Prostate gland (tissue), 2 donors: ENCODE measurements around the gene BATF3. TPM values are rescaled to one million over a fixed set of nuclear protein-coding genes. Genes with fewer than 3 reads are reported as not detected.

Experiments
- DNase-seq: peaks from one replicate; pipeline ENCODE4 v3.0.0-alpha.2; 2019; ENCODE audit warnings: low spot score
- H3K27ac ChIP-seq, 2 donors: fragments of 200-600 bp; sonication (generic); 2 replicates each; pipeline ENCODE4 v1.5.1; 2017 to 2019
- H3K27me3 ChIP-seq: fragments of 200-600 bp; sonication (generic); replicated peaks from 2 replicates; pipeline ENCODE4 v1.5.1; 2019; ENCODE audit not compliant: insufficient read depth
- H3K36me3 ChIP-seq, 2 donors: fragments of 200-600 bp; sonication (generic); 1 replicate in 1 of 2; 2 replicates in 1 of 2; pipeline versions ENCODE4 v1.5.1 to v1.8.1; 2017 to 2019
- H3K4me1 ChIP-seq: fragments of 200-600 bp; sonication (generic); replicated peaks from 2 replicates; pipeline ENCODE4 v1.5.1; 2019
- H3K4me3 ChIP-seq, 2 donors: fragments of 200-600 bp; sonication (generic); 2 replicates each; pipeline ENCODE4 v1.5.1; 2017 to 2019
- H3K9me3 ChIP-seq: fragments of 200-600 bp; sonication (generic); 2 replicates; pipeline ENCODE4 v1.5.1; 2017
- CTCF ChIP-seq, 4 experiments: fragments of 200-600 bp in 2 of 4; fragments of 450-650 bp in 2 of 4; sonication (generic) in 2 of 4; IDR thresholded peaks; 1 replicate in 3 of 4; 2 replicates in 1 of 4; pipeline ENCODE4 v1.5.1; 2016 to 2019; ENCODE audit warnings: antibody characterized with exemption in 4 of 4, mild to moderate bottlenecking in 2 of 4, moderate library complexity in 2 of 4
- POLR2A ChIP-seq: fragments of 450-650 bp; IDR thresholded peaks from one replicate; pipeline ENCODE4 v1.6.1; 2016; ENCODE audit warnings: antibody characterized with exemption, mild to moderate bottlenecking
- POLR2AphosphoS5 ChIP-seq: sonication (generic); formaldehyde crosslinking; IDR thresholded peaks from one replicate; pipeline ENCODE4 v1.6.1; 2017; ENCODE audit warnings: antibody characterized with exemption
- WGBS: methylation state at CpG from one replicate; pipeline ENCODE4 v1.1.5; 2018; 5-methylcytosine and 5-hydroxymethylcytosine counted together
- intact Hi-C: fragments of 100-400 bp; cut with DNase I; formaldehyde crosslinking; loops from one replicate; pipeline ENCODE4 v1.14.2; 2022
- total RNA-seq, 2 donors: library from RNA; depleted of rRNA; stranded (reverse); fragments of >200 nt; gene quantifications; one replicate each; pipeline ENCODE4 v1.1.0, GENCODE V29; 2016

The BATF3 gene
- total RNA-seq, 2 donors from 2014 or later: 4.0 TPM; not detected in 1

DNA sequence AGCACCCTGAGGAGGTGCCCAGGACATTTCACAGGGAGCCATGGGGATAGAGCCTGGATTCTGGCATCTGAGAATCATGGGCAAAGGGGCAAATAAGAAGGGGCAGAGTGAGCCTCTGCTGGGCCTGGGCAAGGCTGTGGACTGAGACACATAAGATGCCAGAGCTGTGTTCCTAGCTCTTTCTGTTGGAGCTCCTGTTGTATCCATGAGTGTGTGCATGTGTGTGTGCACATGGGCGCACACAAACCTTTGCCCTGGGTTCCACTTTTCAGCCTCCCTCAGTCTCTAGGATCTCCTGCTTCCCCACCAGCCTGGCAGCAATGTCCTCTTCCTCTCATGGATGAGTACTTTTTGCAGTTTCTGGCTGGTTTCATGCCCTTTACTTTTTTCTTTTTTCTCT, 47.0 kb downstream of the BATF3 start:
- Histone ChIP-seq H3K27ac (no peak overlapping the region), H3K27me3 (no peaks in the 10 kb centered on the region), H3K4me3 (no peak overlapping the region), H3K4me1 (no peaks in the 10 kb centered on the region), H3K36me3 (no peaks in the 10 kb centered on the region), H3K9me3 (no peaks in the 10 kb centered on the region)
- 100% methylated on average over 1 of the region's 1 CpG for WGBS
- intact Hi-C loops: no loop called here
- TF ChIP-seq POLR2AphosphoS5: no peak
- DNase-seq: no peak

GRCh38 chr1:212651977-212652376, 47.7 kb downstream of the BATF3 start:
- TF ChIP-seq CTCF (IDR thresholded peaks at IDR 0.05) (no peak), POLR2A (no peak), POLR2AphosphoS5 (no peak)
- Histone ChIP-seq H3K36me3 (no peaks in the 10 kb centered on the region), H3K27me3 (no peaks in the 10 kb centered on the region), H3K4me1 (no peaks in the 10 kb centered on the region), H3K9me3 (no peaks in the 10 kb centered on the region), H3K4me3 (no peak overlapping the region), H3K27ac (no peak overlapping the region)
- WGBS: 95% methylated on average over 3 of the region's 3 CpGs
- no peak for DNase-seq
- intact Hi-C loops: no loop called here

- no peaks in the 10 kb centered on the region for H3K27me3 ChIP-seq
- no peak overlapping the region for H3K4me3 ChIP-seq
- H3K9me3 ChIP-seq: no peaks in the 10 kb centered on the region
- no peaks in the 10 kb centered on the region for H3K4me1 ChIP-seq
- no peak for TF ChIP-seq POLR2AphosphoS5
- TF ChIP-seq POLR2A: no peak
- no peak for TF ChIP-seq CTCF (IDR thresholded peaks at IDR 0.05)
- intact Hi-C loops: no loop called here
- no peaks in the 10 kb centered on the region for H3K36me3 ChIP-seq
- no peak overlapping the region for H3K27ac ChIP-seq
- no peak for DNase-seq
- 92% methylated on average over 4 of the region's 4 CpGs for WGBS
Observed at GRCh38 chr1:212651521-212651920, 48.1 kb downstream of the BATF3 start.

- Histone ChIP-seq H3K27ac (no peak overlapping the region), H3K4me1 (no peaks in the 10 kb centered on the region), H3K9me3 (no peaks in the 10 kb centered on the region), H3K36me3 (no peaks in the 10 kb centered on the region), H3K27me3 (no peaks in the 10 kb centered on the region), H3K4me3 (no peak overlapping the region)
- DNase-seq: no peak
- no peak for TF ChIP-seq POLR2A
- intact Hi-C loops: no loop called here
- WGBS: 28% methylated on average over 3 of the region's 3 CpGs
Observed at GRCh38 chr1:212650228-212650627, 49.4 kb downstream of the BATF3 start.

DNA sequence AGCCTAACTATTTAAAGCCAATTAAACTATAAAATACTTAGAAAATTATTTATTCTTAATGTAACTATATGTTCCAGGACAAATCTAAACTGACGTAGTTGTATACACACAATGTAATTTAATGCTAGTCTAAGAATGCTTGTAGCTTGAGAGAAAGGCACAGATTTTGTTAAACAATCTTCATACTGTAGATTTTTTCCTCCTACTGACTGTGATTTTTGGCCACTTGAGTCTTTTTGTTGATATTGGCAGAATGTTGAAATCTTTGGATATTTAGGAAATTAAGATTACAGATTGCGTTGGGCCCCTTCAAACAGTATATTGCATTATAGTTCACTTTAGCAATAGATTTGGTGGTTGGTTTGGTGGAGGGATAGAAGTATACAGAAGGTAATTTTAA, 50.6 kb downstream of the BATF3 start:
- Histone ChIP-seq H3K27ac (no peak overlapping the region), H3K36me3 (no peaks in the 10 kb centered on the region), H3K4me3 (no peak overlapping the region), H3K27me3 (no peaks in the 10 kb centered on the region), H3K4me1 (no peaks in the 10 kb centered on the region), H3K9me3 (no peaks in the 10 kb centered on the region)
- intact Hi-C loops: no loop called here
- DNase-seq: no peak
- 61% methylated on average over 2 of the region's 2 CpGs for WGBS
- TF ChIP-seq CTCF (IDR thresholded peaks at IDR 0.05) (no peak), POLR2AphosphoS5 (no peak), POLR2A (no peak)

- TF ChIP-seq POLR2AphosphoS5 (no peak), POLR2A (no peak), CTCF (IDR thresholded peaks at IDR 0.05) (no peak)
- Histone ChIP-seq H3K9me3 (no peaks in the 10 kb centered on the region), H3K27ac (no peak overlapping the region), H3K4me1 (no peaks in the 10 kb centered on the region), H3K36me3 (no peaks in the 10 kb centered on the region), H3K4me3 (no peak overlapping the region), H3K27me3 (no peaks in the 10 kb centered on the region)
- intact Hi-C loops: no loop called here
- 74% methylated on average over 3 of the region's 3 CpGs for WGBS
- no peak for DNase-seq
Observed at GRCh38 chr1:212648431-212648830, 51.2 kb downstream of the BATF3 start.
